Measurements from ENCODE around the gene CD74.
"Not testable (repeated sequence)": the region's sequence is repeated elsewhere in the genome, so short reads cannot be mapped to it uniquely, and the experiment has no call there.

DNA sequence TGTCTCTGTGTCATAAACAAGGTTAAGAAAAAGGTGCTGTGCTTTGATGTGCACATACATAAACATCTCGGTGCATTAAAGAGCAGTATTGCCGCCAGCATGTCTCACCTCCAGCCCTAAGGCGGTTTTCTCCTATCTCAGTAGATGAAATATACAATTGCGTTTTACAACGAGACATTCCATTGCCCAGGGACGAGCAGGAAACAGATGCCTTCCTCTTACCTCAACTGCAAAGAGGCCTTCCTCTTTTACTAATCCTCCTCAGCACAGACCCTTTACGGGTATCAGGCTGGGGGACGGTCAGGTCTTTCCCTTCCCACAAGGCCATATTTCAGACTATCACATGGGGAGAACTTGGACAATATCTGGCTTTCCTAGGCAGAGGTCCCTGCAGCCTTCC is 41.3 kb upstream of the CD74 start:
- not testable (repeated sequence) for TF ChIP-seq NPAS2 (CRISPR knock-in tag; IDR thresholded peaks at IDR 0.05; ENCODE audit: borderline replicate concordance); ZMYM3 (CRISPR knock-in tag; IDR thresholded peaks at IDR 0.05)
- TF ChIP-seq, protein P1, sequence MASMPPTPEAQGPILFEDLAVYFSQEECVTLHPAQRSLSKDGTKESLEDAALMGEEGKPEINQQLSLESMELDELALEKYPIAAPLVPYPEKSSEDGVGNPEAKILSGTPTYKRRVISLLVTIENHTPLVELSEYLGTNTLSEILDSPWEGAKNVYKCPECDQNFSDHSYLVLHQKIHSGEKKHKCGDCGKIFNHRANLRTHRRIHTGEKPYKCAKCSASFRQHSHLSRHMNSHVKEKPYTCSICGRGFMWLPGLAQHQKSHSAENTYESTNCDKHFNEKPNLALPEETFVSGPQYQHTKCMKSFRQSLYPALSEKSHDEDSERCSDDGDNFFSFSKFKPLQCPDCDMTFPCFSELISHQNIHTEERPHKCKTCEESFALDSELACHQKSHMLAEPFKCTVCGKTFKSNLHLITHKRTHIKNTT (CRISPR knock-in tag; IDR thresholded peaks at IDR 0.05), result not testable (repeated sequence)
- TF ChIP-seq, protein P2, sequence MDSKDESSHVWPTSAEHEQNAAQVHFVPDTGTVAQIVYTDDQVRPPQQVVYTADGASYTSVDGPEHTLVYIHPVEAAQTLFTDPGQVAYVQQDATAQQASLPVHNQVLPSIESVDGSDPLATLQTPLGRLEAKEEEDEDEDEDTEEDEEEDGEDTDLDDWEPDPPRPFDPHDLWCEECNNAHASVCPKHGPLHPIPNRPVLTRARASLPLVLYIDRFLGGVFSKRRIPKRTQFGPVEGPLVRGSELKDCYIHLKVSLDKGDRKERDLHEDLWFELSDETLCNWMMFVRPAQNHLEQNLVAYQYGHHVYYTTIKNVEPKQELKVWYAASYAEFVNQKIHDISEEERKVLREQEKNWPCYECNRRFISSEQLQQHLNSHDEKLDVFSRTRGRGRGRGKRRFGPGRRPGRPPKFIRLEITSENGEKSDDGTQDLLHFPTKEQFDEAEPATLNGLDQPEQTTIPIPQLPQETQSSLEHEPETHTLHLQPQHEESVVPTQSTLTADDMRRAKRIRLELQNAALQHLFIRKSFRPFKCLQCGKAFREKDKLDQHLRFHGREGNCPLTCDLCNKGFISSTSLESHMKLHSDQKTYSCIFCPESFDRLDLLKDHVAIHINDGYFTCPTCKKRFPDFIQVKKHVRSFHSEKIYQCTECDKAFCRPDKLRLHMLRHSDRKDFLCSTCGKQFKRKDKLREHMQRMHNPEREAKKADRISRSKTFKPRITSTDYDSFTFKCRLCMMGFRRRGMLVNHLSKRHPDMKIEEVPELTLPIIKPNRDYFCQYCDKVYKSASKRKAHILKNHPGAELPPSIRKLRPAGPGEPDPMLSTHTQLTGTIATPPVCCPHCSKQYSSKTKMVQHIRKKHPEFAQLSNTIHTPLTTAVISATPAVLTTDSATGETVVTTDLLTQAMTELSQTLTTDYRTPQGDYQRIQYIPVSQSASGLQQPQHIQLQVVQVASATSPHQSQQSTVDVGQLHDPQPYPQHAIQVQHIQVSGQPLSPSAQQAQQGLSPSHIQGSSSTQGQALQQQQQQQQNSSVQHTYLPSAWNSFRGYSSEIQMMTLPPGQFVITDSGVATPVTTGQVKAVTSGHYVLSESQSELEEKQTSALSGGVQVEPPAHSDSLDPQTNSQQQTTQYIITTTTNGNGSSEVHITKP (CRISPR knock-in tag; IDR thresholded peaks at IDR 0.05; ENCODE audit: low read depth), result not testable (repeated sequence)

Measured in HepG2 (cell line).